Smooth muscle cell (in vitro differentiated cells): Measurements from ENCODE around the gene TTC39C. TPM values are rescaled to one million over a fixed set of nuclear protein-coding genes. Genes with fewer than 3 reads are reported as not detected.
A peak's percentile ranks its signal among the peaks of the same experiment; 100 is the strongest.

Source experiments
- DNase-seq: peaks from one replicate; lab custom pipeline; 2025; ENCODE audit not compliant: unreplicated experiment; lab: John Stamatoyannopoulos, UW
- H2AFZ ChIP-seq: fragments of 200-600 bp; sonication (generic); 2 replicates; pipeline ENCODE4 v1.6.0; 2016; ENCODE audit warnings: antibody characterized with exemption, low read depth, mild to moderate bottlenecking
- H3F3A ChIP-seq: fragments of 200-600 bp; sonication (generic); 2 replicates; pipeline ENCODE4 v1.6.0; 2017; ENCODE audit warnings: antibody characterized with exemption, low read depth
- H3K27ac ChIP-seq: fragments of 200-600 bp; sonication (generic); 2 replicates; pipeline ENCODE4 v1.5.1; 2016; ENCODE audit warnings: low read depth, mild to moderate bottlenecking
- H3K27me3 ChIP-seq: fragments of 200-600 bp; sonication (generic); 2 replicates; pipeline ENCODE4 v1.6.1; 2016; ENCODE audit warnings: low read depth, mild to moderate bottlenecking
- H3K36me3 ChIP-seq: fragments of 200-600 bp; sonication (generic); 2 replicates; pipeline ENCODE4 v1.5.1; 2016; ENCODE audit warnings: low read depth
- H3K4me1 ChIP-seq: fragments of 200-600 bp; sonication (generic); 2 replicates; pipeline ENCODE4 v1.5.1; 2016; ENCODE audit warnings: low read depth
- H3K4me2 ChIP-seq: fragments of 200-600 bp; sonication (generic); 2 replicates; pipeline ENCODE4 v1.6.0; 2016; ENCODE audit warnings: mild to moderate bottlenecking
- H3K4me3 ChIP-seq: fragments of 200-600 bp; sonication (generic); 2 replicates; pipeline ENCODE4 v1.5.1; 2016; ENCODE audit warnings: mild to moderate bottlenecking
- H3K79me2 ChIP-seq: fragments of 200-600 bp; sonication (generic); 2 replicates; pipeline ENCODE4 v1.6.0; 2016; ENCODE audit warnings: low read depth, mild to moderate bottlenecking
- H3K9ac ChIP-seq: fragments of 200-600 bp; sonication (generic); 2 replicates; pipeline ENCODE4 v1.6.0; 2016; ENCODE audit warnings: low read depth
- H3K9me3 ChIP-seq: fragments of 200-600 bp; sonication (generic); replicated peaks from 2 replicates; pipeline ENCODE4 v1.5.1; 2016; ENCODE audit warnings: low read depth
- H4K20me1 ChIP-seq: fragments of 200-600 bp; sonication (generic); 2 replicates; pipeline ENCODE4 v1.6.0; 2016; ENCODE audit warnings: low read depth
- WGBS: methylation state at CpG from one replicate; pipeline ENCODE4 v1.1.7; 2016; ENCODE audit warnings: low lambda C conversion rate; 5-methylcytosine and 5-hydroxymethylcytosine counted together
- polyA plus RNA-seq: library from polyadenylated mRNA; unstranded; fragments of >200 nt; fragmentation: Nextera tagmentation; extraction: Ambion mirVana; gene quantifications from 2 replicates; pipeline ENCODE4 v1.2.1, GENCODE V29; 2016
- total RNA-seq: library from RNA; depleted of rRNA; stranded (reverse); fragments of >200 nt; gene quantifications from 2 replicates; pipeline ENCODE4 v1.2.3, GENCODE V29; 2014
- TF ChIP-seq, protein P1 (sequence below): fragments of 200-600 bp; sonication (generic); IDR thresholded peaks from 2 replicates; pipeline ENCODE4 v1.5.1; 2017; ENCODE audit warnings: borderline replicate concordance, mild to moderate bottlenecking, antibody characterized with exemption; ENCODE audit not compliant: insufficient read depth, poor library complexity, severe bottlenecking

Gene TTC39C
- total and polyA plus RNA-seq, 2 experiments from 2014 or later: 3.1 to 10.4 TPM

DNA sequence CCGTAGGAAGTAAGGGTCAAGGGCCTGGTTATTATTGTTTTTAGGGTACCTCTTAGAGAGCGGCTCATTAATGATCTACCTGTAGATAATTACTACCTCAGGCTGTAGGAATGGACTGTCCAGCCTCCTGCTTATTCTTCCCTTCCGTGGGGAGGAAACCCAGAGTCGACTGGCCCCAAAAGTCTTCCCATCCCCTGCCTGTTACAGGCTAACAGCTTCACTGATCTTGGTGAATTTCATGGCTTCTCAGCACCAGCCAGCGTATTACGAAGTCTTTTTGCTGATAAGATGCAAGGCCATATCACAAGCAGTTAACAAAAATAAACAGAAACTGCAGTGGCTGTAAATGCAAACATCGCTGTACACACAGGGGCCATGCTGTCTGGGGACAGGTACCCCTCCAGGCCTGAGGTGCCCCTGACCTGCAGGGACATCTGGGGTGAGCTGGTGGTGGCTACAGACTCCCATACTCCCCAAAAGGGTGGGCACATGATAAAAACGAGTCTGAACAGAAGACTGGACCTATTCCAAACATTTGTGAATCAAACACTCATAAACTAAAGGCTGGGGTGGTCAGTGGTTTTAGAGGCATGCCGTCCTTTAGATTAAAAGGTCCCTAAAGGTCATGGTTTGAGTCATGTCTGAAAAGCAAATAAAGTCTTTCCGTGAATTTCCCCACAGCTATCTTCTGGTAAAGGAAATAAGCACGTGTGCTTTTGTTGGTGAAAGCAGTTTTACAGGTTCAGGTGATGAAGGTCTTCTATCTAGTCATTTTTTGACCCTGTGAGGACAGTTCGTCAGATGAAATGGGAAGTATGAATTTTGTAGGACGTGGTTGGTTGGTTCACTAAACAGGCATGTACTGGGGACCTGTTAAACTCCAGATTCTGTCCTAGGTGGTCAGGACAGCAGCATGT lies 36.7 kb downstream of the TTC39C start:
- H2AFZ ChIP-seq: no peak overlapping the region
- no peaks in the 10 kb centered on the region for H3K27me3 ChIP-seq
- peak overlapping the region; percentile 77 for H3K4me2 ChIP-seq
- TF ChIP-seq, protein P1, sequence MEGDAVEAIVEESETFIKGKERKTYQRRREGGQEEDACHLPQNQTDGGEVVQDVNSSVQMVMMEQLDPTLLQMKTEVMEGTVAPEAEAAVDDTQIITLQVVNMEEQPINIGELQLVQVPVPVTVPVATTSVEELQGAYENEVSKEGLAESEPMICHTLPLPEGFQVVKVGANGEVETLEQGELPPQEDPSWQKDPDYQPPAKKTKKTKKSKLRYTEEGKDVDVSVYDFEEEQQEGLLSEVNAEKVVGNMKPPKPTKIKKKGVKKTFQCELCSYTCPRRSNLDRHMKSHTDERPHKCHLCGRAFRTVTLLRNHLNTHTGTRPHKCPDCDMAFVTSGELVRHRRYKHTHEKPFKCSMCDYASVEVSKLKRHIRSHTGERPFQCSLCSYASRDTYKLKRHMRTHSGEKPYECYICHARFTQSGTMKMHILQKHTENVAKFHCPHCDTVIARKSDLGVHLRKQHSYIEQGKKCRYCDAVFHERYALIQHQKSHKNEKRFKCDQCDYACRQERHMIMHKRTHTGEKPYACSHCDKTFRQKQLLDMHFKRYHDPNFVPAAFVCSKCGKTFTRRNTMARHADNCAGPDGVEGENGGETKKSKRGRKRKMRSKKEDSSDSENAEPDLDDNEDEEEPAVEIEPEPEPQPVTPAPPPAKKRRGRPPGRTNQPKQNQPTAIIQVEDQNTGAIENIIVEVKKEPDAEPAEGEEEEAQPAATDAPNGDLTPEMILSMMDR: no peak
- peaks cover 35% of the 10 kb centered on the region for H4K20me1 ChIP-seq
- no peak for DNase-seq
- no peaks in the 10 kb centered on the region for H3K9me3 ChIP-seq
- no peaks in the 10 kb centered on the region for H3K36me3 ChIP-seq
- 39% methylated on average over 13 of the region's 13 CpGs for WGBS
- no peak overlapping the region for H3K9ac ChIP-seq
- no peak overlapping the region for H3K27ac ChIP-seq
- peaks cover 3% of the 10 kb centered on the region for H3K4me1 ChIP-seq
- peaks cover 7% of the 10 kb centered on the region for H3F3A ChIP-seq
- H3K79me2 ChIP-seq: no peaks in the 10 kb centered on the region
- H3K4me3 ChIP-seq: no peak overlapping the region

DNA sequence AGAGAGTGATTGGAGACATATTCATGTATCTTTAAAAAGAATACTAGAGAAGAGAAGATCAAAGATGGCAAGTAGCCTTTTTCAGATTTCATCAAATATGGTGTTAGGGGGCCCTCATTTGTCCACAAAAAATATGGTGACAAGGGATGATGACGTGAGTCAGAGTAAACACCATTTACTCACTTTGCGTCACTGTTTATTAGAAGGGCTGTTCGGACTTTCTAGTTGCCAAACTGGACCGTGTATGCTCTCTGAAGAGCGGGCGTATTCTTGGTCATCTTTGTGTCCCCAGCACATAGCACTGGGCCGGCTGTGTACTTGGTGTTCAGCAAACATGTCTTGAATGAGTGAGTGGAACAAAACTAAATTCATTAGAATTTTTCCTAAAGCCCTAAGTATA lies 37.5 kb downstream of the TTC39C start:
- Histone ChIP-seq H3K27ac (no peak overlapping the region), H3K4me2 (no peak overlapping the region)
- 69% methylated on average over 7 of the region's 7 CpGs for WGBS

DNA sequence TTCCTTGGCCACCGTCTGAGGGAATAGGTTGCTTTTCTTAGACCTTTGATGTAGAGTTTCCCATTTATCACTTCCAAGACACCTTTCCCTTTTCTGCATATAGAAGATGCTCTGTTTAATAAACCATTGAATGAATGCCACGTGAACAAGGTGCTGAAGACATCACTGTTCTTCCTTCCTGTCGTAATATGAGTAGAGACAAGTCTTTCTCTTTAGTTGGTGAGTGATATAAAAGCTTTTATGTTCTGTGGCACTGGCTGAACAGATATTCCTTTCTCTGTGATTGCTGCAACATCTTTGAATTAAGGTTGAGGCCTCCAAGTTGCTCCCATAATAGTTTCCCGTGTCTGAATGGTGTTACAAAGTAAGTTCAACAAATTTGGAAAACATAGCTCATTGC lies 38.7 kb downstream of the TTC39C start:
- Histone ChIP-seq H3K36me3 (no peaks in the 10 kb centered on the region), H3K4me1 (peaks cover 3% of the 10 kb centered on the region), H3K4me2 (no peak overlapping the region), H4K20me1 (peaks cover 35% of the 10 kb centered on the region), H3F3A (peaks cover 7% of the 10 kb centered on the region), H3K9ac (no peak overlapping the region), H3K9me3 (no peaks in the 10 kb centered on the region), H3K4me3 (no peak overlapping the region), H3K27ac (no peak overlapping the region), H3K79me2 (no peaks in the 10 kb centered on the region), H3K27me3 (no peaks in the 10 kb centered on the region), H2AFZ (no peak overlapping the region)
- TF ChIP-seq, protein P1: no peak
- no peak for DNase-seq
- WGBS: 94% methylated on average over 4 of the region's 4 CpGs

More for the DNA sequence above, 37.5 kb downstream of the TTC39C start:
- TF ChIP-seq, protein P1: no peak
- Histone ChIP-seq H3K27me3 (no peaks in the 10 kb centered on the region), H3K36me3 (no peaks in the 10 kb centered on the region), H3K9me3 (no peaks in the 10 kb centered on the region), H3F3A (peaks cover 7% of the 10 kb centered on the region), H3K4me3 (no peak overlapping the region), H3K79me2 (no peaks in the 10 kb centered on the region), H2AFZ (no peak overlapping the region), H3K9ac (no peak overlapping the region), H4K20me1 (peaks cover 35% of the 10 kb centered on the region), H3K4me1 (peaks cover 3% of the 10 kb centered on the region)
- DNase-seq: no peak
